NCI-H2107 treated with DMSO at 0.1 percent for 48 hours (cell line): ENCODE results near the gene COL26A1.
"Not testable (repeated sequence)": the region's sequence is repeated elsewhere in the genome, so short reads cannot be mapped to it uniquely, and the experiment has no call there.

ENCODE experiments used
- DNase-seq: peaks from one replicate; lab custom pipeline; 2025; ENCODE audit not compliant: unreplicated experiment; lab: John Stamatoyannopoulos, UW

The COL26A1 gene

GRCh38 chr7:101590663-101591435, 228.2 kb downstream of the COL26A1 start:
- DNase-seq, result no peak

- no peak for DNase-seq
Measured at GRCh38 chr7:101591504-101591903, 228.8 kb downstream of the COL26A1 start.

GRCh38 chr7:101593556-101593955, 230.9 kb downstream of the COL26A1 start:
- no peak for DNase-seq

- DNase-seq, result no peak
Measured at GRCh38 chr7:101594790-101595189, 232.1 kb downstream of the COL26A1 start.

- no peak for DNase-seq
Measured at GRCh38 chr7:101595246-101595645, 232.6 kb downstream of the COL26A1 start.

GRCh38 chr7:101595766-101596537, 233.3 kb downstream of the COL26A1 start:
- DNase-seq, result no peak

GRCh38 chr7:101596898-101597297, 234.2 kb downstream of the COL26A1 start:
- no peak for DNase-seq

- no peak for DNase-seq
Measured at GRCh38 chr7:101597941-101598340, 235.3 kb downstream of the COL26A1 start.

- no peak for DNase-seq
Measured at GRCh38 chr7:101598422-101598985, 235.8 kb downstream of the COL26A1 start.

GRCh38 chr7:101598986-101599771, 236.5 kb downstream of the COL26A1 start:
- no peak for DNase-seq

- no peak for DNase-seq
Measured at GRCh38 chr7:101599787-101600186, 237.1 kb downstream of the COL26A1 start.

GRCh38 chr7:101602082-101602481, 239.4 kb downstream of the COL26A1 start:
- DNase-seq, result no peak

GRCh38 chr7:101602484-101603241, 240.0 kb downstream of the COL26A1 start:
- DNase-seq, result peak; percentile 23

- DNase-seq, result no peak
Measured at GRCh38 chr7:101604331-101604933, 241.8 kb downstream of the COL26A1 start.

GRCh38 chr7:101604934-101605332, 242.3 kb downstream of the COL26A1 start:
- DNase-seq, result not testable (repeated sequence)

- no peak for DNase-seq
Measured at GRCh38 chr7:101605611-101606497, 243.2 kb downstream of the COL26A1 start.

GRCh38 chr7:101606498-101606923, 243.8 kb downstream of the COL26A1 start:
- DNase-seq, result no peak
